B cell (primary cell): ENCODE results near the gene COL9A3. TPM values are rescaled to one million over a fixed set of nuclear protein-coding genes. Genes with fewer than 3 reads are reported as not detected.

Experiments used
- ATAC-seq: fragments of 200-7000 bp; cut with Tn5 transposase; one replicate; pipeline ENCODE4 v1.10.0; 2021; ENCODE audit warnings: low read depth, mild to moderate bottlenecking, moderate number of reproducible peaks, moderate library complexity
- CTCF ChIA-PET: fragments of 350-600 bp; sonication (Branson Sonifier 250); formaldehyde crosslinking; loops from one replicate; lab custom pipeline; 2021; ENCODE audit warnings: antibody characterized with exemption, inconsistent platforms; lab: Charles Lee
- POLR2A ChIA-PET: fragments of 350-600 bp; sonication (Branson Sonifier 250); formaldehyde crosslinking; loops from one replicate; lab custom pipeline; 2021; ENCODE audit warnings: antibody characterized with exemption; lab: Charles Lee
- DNase-seq: peaks from one replicate; pipeline ENCODE4 v3.0.0; 2013
- H2AFZ ChIP-seq: 2 replicates; pipeline ENCODE4 v1.6.1; 2012; ENCODE audit warnings: mild to moderate bottlenecking, low read depth, low read length; ENCODE audit not compliant: insufficient read depth, poor library complexity, severe bottlenecking
- H3K27ac ChIP-seq, 2 donors: 1 replicate in 1 of 2; 2 replicates in 1 of 2; pipeline ENCODE4 v1.5.1; 2012 to 2013; ENCODE audit warnings: low read length in 2 of 2, mild to moderate bottlenecking in 2 of 2, moderate library complexity in 1 of 2
- H3K27me3 ChIP-seq, 4 experiments: fragments of 200-600 bp in 1 of 4; sonication (generic) in 1 of 4; replicated peaks in 1 of 4; 1 replicate in 2 of 4; 2 replicates in 2 of 4; pipeline versions ENCODE4 v1.6.1 to v1.7.0; 2013 to 2016; ENCODE audit warnings: low read length in 3 of 4, mild to moderate bottlenecking in 2 of 4, mixed read lengths in 1 of 4, moderate library complexity in 1 of 4; ENCODE audit not compliant: insufficient read depth in 4 of 4, control insufficient read depth in 3 of 4; ENCODE audit errors: control extremely low read depth in 1 of 4
- H3K36me3 ChIP-seq, 2 experiments: replicated peaks in 1 of 2; 1 replicate in 1 of 2; 2 replicates in 1 of 2; pipeline versions ENCODE4 v1.6.1 to v1.7.1; 2013; ENCODE audit warnings: low read length in 1 of 2; ENCODE audit not compliant: insufficient read depth in 2 of 2, control insufficient read depth in 1 of 2; ENCODE audit errors: control extremely low read depth in 1 of 2, extremely low read depth in 1 of 2
- H3K4me1 ChIP-seq, 2 donors: fragments of 200-600 bp in 1 of 2; sonication (generic) in 1 of 2; 1 replicate in 1 of 2; 2 replicates in 1 of 2; pipeline versions ENCODE4 v1.5.1 to v1.6.1; 2013 to 2017; ENCODE audit warnings: low read length in 2 of 2; ENCODE audit not compliant: control insufficient read depth in 2 of 2, insufficient read depth in 2 of 2
- H3K4me2 ChIP-seq: replicated peaks from 2 replicates; pipeline ENCODE3; 2012; ENCODE audit warnings: mild to moderate bottlenecking, low read depth, low read length; ENCODE audit not compliant: poor library complexity, severe bottlenecking
- H3K4me3 ChIP-seq, 5 experiments: fragments of 200-600 bp in 1 of 5; sonication (generic) in 1 of 5; 1 replicate in 3 of 5; 2 replicates in 2 of 5; pipeline versions ENCODE4 v1.5.1 to v1.7.0; 2011 to 2016; ENCODE audit warnings: low read length in 4 of 5, mild to moderate bottlenecking in 4 of 5, low read depth in 2 of 5, control low read depth in 1 of 5, moderate library complexity in 1 of 5; ENCODE audit not compliant: insufficient read depth in 1 of 5; ENCODE audit errors: control extremely low read depth in 1 of 5, extremely low read depth in 1 of 5
- H3K79me2 ChIP-seq: fragments of 200-600 bp; sonication (generic); one replicate; pipeline ENCODE4 v1.6.0; 2016; ENCODE audit warnings: low read length; ENCODE audit not compliant: control insufficient read depth, insufficient read depth
- H3K9ac ChIP-seq: fragments of 200-600 bp; sonication (generic); 2 replicates; pipeline ENCODE4 v1.6.1; 2017; ENCODE audit warnings: mild to moderate bottlenecking, low read length, moderate library complexity
- H3K9me3 ChIP-seq, 3 donors: one replicate each; pipeline versions ENCODE4 v1.6.1 to v1.7.1; 2013; ENCODE audit warnings: low read length in 2 of 3; ENCODE audit not compliant: control insufficient read depth in 2 of 3, insufficient read depth in 1 of 3; ENCODE audit errors: control extremely low read depth in 1 of 3
- H4K20me1 ChIP-seq: 2 replicates; pipeline ENCODE4 v1.6.0; 2012; ENCODE audit warnings: mild to moderate bottlenecking, low read length; ENCODE audit not compliant: insufficient read depth, control insufficient read depth, poor library complexity, severe bottlenecking
- H3K27ac Mint-ChIP-seq: one replicate; pipeline ENCODE4 v1.8.0; 2021; ENCODE audit warnings: mixed read lengths
- H3K27me3 Mint-ChIP-seq: one replicate; pipeline ENCODE4 v1.8.0; 2021; ENCODE audit warnings: mixed read lengths
- H3K4me1 Mint-ChIP-seq: one replicate; pipeline ENCODE4 v1.8.0; 2021; ENCODE audit warnings: mixed read lengths
- H3K4me3 Mint-ChIP-seq: one replicate; pipeline ENCODE4 v1.8.0; 2021; ENCODE audit warnings: mixed read lengths
- H3K9me3 Mint-ChIP-seq: one replicate; pipeline ENCODE4 v1.8.0; 2022; ENCODE audit warnings: mixed read lengths; ENCODE audit not compliant: insufficient read depth
- CTCF ChIP-seq: fragments of 200-600 bp; IDR thresholded peaks from one replicate; pipeline ENCODE4 v1.8.0; 2022; ENCODE audit warnings: antibody characterized with exemption, mild to moderate bottlenecking
- EZH2 ChIP-seq: IDR thresholded peaks from 2 replicates; pipeline ENCODE4 v1.6.1; 2012; ENCODE audit warnings: borderline replicate concordance, low read depth, mild to moderate bottlenecking, moderate library complexity, low read length; ENCODE audit not compliant: insufficient read depth, poor library complexity, severe bottlenecking
- WGBS: methylation state at CpG from one replicate; pipeline ENCODE4 v1.1.5; 2013; ENCODE audit warnings: missing lambda C conversion rate; ENCODE audit not compliant: insufficient coverage; 5-methylcytosine and 5-hydroxymethylcytosine counted together
- intact Hi-C: fragments of 100-400 bp; cut with micrococcal nuclease; formaldehyde crosslinking; loops from one replicate; pipeline ENCODE4 v1.10.0; 2022
- polyA plus RNA-seq: library from polyadenylated mRNA; depleted of rRNA; stranded (reverse); fragments of >200 nt; gene quantifications from 2 replicates; pipeline ENCODE4 v1.2.3, GENCODE V29; 2012
- total RNA-seq, 2 donors: library from RNA; stranded (reverse); fragments of 120-200 nt in 1 of 2; gene quantifications; 1 replicate in 1 of 2; 2 replicates in 1 of 2; pipeline versions ENCODE4 v1.2.3 to v1.2.4, GENCODE V29; 2013 to 2022

The COL9A3 gene
- total and polyA plus RNA-seq, 2 donors (not counting 1 experiment from before 2014, with no cell fraction given) = 10.7 to 96.3 TPM

- POLR2A ChIA-PET = no interaction called here
- Mint-ChIP-seq H3K27me3 (no peaks in the 10 kb centered on the region), H3K27ac (no peak overlapping the region), H3K4me3 (no peak overlapping the region), H3K4me1 (no peaks in the 10 kb centered on the region), H3K9me3 (no peaks in the 10 kb centered on the region)
- DNase-seq = no peak
- Histone ChIP-seq H3K27me3 (no peaks in the 10 kb centered on the region), H3K27ac (no peak overlapping the region), H3K4me2 (no peak overlapping the region), H3K36me3 (peaks cover 2 to 4% of the 10 kb centered on the region in 2 experiments), H3K4me3 (no peak overlapping the region), H4K20me1 (no peaks in the 10 kb centered on the region), H2AFZ (no peak overlapping the region), H3K9me3 (no peaks in the 10 kb centered on the region), H3K4me1 (no peaks in the 10 kb centered on the region), H3K9ac (no peak overlapping the region), H3K79me2 (peaks cover 5% of the 10 kb centered on the region)
- CTCF ChIA-PET = interaction anchor here (0.8 to 1.3 kb wide), 3 partner anchors 10 to 41 kb away, joined by 3 to 4 read pairs (median 3); no protein-coding TSS in a partner anchor
- intact Hi-C loops = no loop called here
- TF ChIP-seq CTCF (no peak), EZH2 (no peak)
- ATAC-seq = no peak
Measured at GRCh38 chr20:62849431-62849830, 32.6 kb downstream of the COL9A3 start.

GRCh38 chr20:62850333-62850974 lies 33.6 kb downstream of the COL9A3 start:
- TF ChIP-seq CTCF (no peak), EZH2 (no peak)
- no peaks in the 10 kb centered on the region for H4K20me1 ChIP-seq
- WGBS = 97% methylated on average over 19 of the region's 22 CpGs
- H3K36me3 ChIP-seq = peaks cover 2 to 9% of the 10 kb centered on the region in 2 experiments
- no peaks in the 10 kb centered on the region for H3K4me1 ChIP-seq
- no peak for ATAC-seq
- Mint-ChIP-seq H3K27me3 (no peaks in the 10 kb centered on the region), H3K4me3 (no peak overlapping the region), H3K27ac (no peak overlapping the region), H3K9me3 (no peaks in the 10 kb centered on the region), H3K4me1 (no peaks in the 10 kb centered on the region)
- no peak for DNase-seq
- no peaks in the 10 kb centered on the region for H3K27me3 ChIP-seq
- ChIA-PET CTCF (no interaction called here), POLR2A (no interaction called here)
- no peak overlapping the region for H2AFZ ChIP-seq
- no peak overlapping the region for H3K4me2 ChIP-seq
- intact Hi-C loops = no loop called here
- H3K79me2 ChIP-seq = peaks cover 5% of the 10 kb centered on the region
- no peak overlapping the region for H3K9ac ChIP-seq
- no peaks in the 10 kb centered on the region for H3K9me3 ChIP-seq
- H3K27ac ChIP-seq = no peak overlapping the region
- H3K4me3 ChIP-seq = no peak overlapping the region
